ENCODE measurements around the gene SCO1.
A peak's percentile ranks its signal among the peaks of the same experiment; 100 is the strongest.
"Not testable (repeated sequence)": the region's sequence is repeated elsewhere in the genome, so short reads cannot be mapped to it uniquely, and the experiment has no call there.

The SCO1 gene

DNA sequence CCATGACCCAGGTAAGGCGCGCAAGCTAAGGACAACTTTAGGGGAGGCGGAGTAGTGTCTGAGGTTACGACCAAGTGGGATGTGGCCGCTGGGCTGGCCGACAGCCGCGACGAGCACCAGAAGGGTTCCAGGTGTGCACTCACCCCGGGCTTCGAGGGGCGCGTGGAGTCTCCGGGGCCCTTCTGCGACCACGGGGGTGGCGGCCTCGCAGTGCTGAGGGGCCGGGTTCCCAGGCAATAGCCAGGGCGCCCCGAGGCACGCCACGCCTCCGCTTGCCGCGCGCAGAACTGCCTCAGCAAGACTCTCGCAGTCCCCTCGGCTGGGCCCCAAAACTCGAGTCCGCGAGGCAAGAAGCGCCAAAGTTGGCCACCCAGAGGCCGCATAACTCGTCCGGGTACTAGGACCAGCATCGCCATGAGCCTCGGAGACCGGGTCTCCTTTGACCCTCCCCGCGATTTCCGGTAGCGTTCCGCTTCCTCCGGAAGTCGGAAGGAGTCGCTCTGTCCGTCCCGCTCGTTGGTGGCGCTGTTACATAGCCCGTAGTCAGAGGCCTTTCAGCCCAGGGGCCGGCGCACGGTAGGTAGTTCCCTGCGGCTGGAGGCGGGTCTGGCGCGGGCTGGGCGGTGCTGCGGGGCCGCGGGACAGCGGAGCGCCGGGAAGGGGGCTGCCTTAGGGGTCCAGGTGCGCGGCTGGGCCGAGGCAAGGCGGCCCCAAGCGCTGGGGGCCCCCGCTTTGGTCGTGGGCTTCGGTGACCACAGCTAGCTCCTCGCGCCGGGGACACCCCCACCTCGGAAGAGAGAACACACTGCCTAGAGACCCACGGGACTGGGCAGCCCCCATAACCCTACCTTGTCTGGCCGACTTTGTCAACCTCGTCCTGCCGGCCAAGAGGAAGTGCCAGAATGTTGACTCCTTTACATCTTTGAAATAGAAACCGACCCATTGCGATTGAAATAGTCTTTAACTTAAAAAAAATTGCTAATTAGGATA is at the start of gene SCO1, which contains the start of gene ADPRM:
Gene SCO1, minus strand, starts transcription at position 442 of the 990 bp plus-strand sequence. Its CDS starts 26 bp downstream, at position 416.
Gene ADPRM, plus strand, starts transcription at position 503 of the 990 bp plus-strand sequence. CDS start 7,333 bp downstream, outside the sequence.
- peak; percentile 81 for DNase-seq

DNA sequence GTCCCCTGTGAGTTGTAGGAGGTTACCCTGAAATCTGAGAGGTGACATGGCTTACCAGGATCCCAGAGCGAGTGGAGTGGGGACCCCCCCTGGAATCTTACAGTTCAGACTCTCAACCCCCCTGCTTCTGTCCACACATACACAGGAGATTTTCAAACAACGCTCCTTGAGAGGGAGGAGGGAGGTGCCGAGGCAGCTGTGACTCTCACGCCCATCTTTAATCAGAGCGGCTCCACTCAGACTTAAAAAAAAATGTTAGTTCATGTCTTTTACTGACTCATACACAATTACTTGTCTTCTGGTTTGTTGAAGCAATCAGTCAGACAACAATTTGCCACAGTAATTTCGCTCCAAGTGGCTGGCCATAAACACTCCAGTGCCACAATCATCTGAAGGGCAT is 47.9 kb upstream of the SCO1 start:
- no peak for DNase-seq

DNA sequence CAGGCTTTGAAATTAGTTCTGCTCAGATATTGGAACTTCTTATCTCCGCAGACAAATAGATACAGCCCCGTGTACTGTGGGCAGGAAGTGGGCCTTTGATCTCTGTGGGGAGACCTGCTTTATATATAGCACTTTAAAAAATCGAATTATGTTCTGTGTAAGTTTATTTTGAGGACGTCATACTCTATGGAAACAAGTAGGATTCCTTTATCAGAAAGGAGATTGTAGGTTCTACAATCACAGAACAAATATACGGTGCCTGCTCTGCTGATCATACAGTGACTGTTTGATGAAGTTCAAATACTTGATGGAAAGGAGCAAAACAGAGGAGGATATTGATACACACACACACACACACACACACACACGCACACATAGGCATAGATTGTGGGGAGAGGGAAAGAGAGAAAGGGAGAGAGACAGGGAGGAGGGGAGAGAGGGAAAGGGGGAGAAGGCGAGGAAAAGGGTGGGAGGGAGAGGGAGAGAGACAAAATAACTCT is 47.2 kb upstream of the SCO1 start:
- DNase-seq, result no peak

DNA sequence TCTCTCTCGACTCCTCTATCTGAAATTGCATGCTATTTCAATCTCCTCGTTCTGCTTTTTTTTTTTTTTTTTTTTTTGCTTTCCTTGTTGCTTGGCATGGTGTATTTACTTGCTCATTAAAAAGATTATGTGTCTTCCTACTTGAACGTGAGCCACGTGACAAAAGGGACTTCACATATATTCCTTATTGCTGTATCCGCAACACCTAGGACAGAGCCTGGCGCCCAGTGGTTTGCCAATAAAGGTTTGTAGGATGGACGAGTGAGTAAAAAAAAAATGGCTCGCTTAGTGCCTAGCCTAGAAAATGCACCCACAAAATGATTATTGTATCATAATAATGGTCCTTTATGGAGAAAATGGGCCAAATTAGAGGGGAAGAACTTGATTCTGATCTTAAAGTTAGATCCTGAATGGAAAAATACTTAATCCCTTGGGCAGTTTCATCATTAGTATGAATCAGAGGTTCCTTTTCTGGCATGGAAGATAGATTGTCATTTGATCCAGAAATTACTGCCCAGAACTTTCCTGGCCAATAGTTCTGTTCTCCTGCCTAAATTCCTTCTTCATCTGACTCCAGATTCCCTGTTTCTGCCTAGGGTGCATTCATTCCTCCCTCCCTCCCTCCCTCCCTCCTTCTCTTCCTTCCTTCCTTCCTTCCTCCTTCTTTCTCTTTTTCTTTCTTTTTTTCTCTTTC is 46.1 kb upstream of the SCO1 start:
- no peak for DNase-seq

DNA sequence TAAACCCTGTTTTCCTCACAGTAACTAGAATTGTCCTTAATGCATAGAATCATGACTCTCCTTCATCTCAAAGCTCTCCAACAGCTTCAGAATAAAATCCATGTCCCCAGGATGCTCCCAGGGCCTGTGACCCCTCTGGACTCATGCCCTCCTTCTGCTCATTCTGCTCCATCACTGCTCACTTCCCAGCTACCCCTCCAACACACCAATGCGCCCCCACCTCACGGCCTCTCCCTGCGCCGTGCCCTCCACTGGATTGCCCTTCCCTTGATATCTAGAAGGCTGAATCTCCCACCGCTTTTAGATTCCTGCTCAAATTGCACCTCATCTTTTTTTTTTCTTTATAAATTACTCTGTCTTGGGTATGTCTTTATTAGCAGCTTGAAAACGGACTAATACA is 45.1 kb upstream of the SCO1 start:
- DNase-seq, result no peak

DNA sequence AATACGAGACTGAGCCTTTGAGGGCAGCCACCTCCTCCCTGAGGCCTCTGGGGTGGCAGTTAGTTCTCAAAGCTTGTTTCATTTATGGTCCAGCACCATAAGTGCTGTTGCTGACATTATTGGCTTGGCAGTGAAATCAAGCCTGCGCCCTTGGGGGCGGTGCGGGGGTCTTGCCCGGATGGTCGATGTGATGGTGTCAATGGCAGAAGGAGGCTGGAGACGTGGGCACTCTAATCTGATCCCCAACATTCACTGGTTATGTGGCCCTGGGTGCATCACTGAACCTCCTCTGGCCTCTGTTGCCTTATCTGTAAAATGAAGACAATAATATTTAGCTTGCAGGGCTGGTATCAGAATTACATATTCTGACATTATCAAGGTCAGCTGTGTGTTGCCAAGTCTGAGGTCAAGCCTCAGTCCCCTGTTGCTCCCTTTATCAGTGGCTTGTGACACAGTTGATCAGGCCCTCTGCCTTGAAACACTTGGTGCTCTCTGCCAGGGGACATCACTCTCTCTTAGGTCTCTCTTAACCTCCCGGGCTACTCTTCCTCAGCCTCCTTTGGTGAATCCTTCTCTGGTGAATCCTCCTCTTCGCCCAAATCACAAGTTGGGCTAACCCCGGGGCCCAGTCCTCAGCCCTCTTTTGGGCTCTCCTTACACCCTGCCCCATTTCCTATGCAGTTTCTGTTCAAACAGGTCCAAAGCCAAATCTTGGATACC is 44.2 kb upstream of the SCO1 start:
- DNase-seq, result no peak

DNA sequence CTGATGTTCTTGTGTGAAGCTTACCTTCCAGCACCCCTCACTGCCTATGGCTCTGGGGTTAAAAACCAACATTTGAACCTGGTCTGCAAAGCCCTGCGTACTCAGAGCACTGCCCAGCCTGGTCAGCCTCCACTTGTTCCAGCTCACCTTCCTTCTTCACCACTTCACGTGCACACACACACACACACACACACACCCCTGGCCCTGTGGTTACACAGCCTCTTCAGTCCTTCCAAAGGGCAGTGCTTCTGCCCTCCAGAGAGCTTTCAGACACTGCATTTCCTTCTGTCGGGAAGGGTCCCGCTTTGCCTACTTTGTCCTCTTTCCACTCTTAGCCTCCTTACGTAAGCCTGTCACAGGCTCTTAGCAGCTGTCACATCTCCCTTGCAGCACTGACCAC is 42.1 kb upstream of the SCO1 start:
- no peak for DNase-seq

DNA sequence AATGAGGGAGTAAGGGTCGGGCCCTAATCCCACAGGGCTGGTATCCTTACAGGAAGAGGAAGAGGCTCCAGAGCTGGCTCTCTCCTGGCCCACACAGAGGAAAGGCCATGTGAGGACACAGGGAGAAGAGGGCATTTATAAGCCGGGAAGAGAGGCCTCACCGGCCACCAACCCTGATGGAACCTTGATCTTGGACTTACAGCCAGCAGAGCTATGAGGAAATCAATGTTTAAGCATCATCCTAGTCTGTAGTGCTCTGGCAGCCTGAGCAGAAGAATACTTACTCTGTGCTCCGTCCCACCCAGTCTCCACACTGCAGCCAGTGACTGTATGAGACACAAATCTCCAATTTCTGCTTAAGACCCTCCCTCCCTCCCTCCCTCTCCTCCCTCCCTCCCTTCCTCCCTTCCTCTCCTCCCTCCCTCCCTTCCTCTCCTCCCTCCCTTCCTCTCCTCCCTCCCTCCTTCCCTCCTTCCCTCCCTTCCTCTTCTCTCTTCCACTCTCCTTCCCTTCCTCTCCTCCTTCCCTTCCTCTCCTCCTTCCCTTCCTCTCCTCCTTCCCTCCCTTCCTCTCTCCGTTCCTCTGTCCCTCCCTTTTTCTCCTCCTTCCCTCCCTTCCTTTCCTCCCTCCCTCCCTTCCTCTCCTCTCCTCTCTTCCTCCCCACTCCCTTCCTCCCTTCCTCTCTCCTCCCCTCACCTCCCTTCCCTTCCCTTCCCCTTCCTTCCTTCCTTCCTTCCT is 41.4 kb upstream of the SCO1 start:
- DNase-seq, result no peak

DNA sequence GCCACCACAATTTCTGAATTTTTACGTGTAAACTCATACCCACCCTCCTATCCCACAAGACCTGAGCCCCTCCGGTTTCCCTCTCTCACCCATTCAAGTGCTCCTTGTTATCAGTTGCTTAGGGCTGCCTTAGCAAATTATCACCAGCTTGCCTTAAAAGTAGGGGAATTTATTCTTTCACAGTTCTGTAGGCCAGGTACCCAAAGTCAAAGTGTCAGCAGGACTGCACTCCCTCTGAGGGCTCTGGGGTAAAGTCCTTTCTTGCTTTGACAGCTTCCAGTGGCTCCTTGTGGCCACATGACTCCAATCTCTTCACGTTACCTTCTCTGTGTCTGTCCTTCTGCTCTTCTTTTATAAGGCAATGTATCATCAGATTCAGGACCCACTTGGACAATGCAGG is 40.4 kb upstream of the SCO1 start:
- no peak for DNase-seq

DNA sequence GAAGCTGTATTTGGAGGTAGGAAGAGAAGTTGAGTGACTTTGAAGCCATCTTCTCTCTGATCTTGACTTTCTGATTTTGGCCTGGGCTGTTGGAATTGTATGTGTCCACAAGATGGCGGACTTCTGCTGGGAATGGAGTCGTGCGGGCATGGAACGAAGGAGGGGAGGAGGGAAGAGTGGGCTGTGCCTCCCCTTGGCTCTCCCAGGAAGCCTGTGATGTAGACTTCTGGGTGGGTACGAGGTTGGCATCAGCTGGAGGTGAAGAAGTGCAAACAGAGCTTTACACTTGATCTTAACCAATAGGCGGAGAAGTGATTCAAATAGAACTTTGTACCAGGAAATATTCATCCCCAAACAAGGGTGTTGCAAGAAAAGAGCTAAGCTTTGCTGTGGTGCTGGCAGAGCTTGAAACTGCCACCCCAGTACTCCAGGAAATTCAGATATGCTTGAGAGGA is 39.9 kb upstream of the SCO1 start:
- no peak for DNase-seq

DNA sequence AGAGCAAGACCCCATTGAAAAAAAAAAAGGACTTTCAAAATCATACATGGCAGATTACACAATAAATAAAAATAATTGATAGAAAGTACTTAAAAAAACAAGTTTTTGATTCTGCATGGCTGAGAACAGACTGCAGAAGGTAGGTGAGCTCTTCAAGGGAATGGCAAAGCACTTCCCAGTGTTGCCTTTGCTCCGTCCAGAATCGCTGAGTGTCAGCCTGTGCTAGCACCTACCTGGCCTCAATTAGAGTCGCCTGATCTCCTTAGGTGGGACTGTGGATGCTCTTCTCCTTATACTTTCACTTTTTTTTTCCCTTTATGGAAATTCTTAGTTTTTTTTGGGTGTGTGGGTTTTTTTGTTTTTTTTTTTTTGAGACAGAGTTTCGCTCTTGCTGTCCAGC is 38.5 kb upstream of the SCO1 start:
- DNase-seq, result no peak

DNA sequence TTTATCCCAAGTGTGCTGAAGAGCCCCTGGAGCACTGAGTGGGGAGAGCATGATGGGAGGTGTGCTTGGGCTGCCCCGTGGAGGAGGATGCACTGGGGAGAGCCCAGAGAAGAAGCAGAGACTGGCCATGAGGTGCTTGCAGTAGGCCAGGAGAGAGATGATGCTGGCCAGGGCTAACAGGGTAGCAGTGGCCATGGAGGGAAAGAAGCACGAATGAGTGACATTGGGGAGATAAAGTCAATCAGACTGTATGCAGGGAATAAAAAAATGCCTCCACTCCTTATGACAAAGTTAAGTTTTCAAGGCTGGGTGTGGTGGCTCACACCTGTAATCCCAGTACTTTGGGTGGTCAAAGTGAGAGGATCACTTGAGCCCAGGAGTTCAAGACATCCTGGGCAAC is 37.9 kb upstream of the SCO1 start:
- no peak for DNase-seq

DNA sequence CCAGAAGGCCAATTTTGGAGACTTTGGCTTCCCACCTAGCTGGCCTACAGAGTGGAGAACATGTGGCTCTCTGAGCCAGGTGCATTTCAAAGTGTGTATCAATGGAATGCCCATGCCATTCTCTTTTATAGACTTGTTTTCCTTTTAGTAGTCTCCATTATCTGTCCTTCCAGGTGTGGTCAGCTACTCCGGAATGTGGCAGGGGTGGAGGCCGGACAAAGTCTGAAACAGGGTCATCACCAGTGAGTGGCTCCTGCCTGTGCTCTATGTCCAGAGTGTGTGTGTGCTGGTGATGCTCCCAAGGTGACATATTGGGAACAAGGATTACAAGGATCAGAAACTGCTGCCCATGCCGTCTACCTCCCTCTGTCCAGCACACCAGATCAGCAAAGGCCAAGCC is 36.3 kb upstream of the SCO1 start:
- DNase-seq, result no peak

DNA sequence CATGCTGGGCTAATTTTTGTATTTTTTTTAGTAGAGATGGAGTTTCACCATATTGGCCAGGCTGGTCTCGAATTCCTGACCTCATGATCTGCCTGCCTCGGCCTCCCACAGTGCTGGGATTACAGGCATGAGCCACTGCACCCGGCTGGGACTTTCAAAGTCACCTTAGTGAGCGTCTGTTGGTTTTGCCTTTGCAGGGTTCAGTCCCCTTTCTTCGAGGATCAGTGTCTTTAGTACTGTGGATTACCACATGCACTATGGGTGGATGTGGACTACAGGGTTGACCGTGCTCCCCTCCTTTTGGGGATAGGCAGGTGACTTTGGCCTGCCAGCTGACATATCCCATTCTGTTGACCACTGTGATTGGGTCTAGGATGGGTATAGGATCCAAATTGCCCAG is 34.8 kb upstream of the SCO1 start:
- not testable (repeated sequence) for DNase-seq

DNA sequence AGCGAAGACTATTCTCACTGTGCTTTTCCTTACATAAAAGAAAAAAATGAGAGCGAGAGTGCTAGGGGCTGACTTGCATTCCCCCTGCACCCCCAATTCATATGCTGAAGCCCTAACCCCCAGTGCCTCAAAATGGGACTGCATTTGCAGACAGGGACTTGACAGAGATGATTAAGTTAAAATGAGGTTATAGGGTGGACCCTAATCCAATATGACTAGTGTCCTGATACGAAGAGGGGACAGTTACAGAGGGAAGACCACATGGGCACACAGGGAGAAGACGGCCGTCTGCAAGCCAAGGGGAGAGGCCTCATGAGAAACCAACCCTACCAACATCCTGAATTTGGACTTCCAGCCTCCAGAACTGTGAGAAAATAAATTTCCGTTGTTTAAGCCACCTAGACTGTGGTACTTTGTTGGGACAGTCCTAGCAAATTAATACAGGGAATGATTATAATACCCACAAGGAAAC is 34.1 kb upstream of the SCO1 start:
- no peak for DNase-seq

DNA sequence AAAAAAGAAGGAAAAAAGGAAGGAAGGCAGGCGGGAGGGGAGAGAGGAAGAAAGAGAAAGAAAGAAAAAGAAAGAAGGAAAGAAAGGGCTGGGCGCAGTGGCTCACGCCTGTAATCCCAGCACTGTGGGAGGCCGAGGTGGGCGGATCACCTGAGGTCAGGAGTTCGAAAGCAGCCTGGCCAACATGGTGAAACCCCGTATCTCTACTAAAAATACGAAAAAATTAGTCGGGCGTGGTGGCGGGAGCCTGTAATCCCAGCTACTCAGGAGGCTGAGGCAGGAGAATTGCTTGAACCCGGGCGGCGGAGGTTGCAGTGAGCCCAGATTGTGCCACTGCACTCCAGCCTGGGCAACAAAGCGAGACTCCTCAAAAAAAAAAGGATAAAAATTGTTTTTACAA is 32.9 kb upstream of the SCO1 start:
- not testable (repeated sequence) for DNase-seq

DNA sequence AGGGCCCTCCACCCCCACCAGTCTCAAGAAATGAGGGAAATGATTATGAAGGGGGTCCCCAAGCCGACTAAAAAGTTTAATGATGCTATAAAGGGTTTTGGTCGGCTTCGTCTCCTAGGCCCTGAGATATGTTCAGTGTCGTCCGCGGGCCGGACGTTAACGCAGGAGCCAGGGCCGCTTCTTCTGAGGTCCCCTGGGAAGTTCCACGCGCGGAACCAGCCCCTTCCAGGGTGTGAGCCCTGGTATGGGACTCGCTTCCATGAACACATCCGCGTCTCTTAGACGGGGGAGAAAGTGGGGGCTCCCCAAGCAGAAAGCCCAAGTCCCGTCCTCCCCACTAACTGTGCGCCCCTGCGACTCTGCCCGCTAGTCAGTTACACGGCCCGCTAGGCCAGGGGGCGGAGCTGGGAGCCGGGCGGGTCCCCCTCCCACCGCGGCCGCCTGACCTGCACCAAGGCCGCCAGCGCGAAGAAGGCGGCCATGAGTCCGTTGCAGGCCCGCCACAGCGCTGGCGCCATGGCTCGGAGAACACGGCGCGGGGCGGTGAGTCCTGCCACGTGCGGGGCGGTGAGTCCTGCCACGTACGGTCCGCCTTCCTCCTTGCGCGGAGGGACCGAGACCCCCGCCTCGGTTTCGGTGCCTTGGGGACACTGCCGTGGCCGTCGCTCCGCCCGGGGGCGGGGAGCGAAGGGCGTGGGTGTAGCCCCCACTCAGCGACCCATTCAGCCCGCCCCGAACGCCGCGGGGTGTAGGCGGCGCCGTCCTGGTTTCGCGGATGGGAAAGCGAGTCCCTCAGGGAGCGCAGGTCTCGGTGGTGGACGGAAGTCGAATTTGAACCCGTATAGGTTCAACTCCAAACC is 32.2 kb upstream of the SCO1 start, which contains the start of gene TMEM220:
Gene TMEM220, minus strand, starts transcription at position 690 of the 860 bp plus-strand sequence. Its CDS starts 172 bp downstream, at position 518.
- no peak for DNase-seq

DNA sequence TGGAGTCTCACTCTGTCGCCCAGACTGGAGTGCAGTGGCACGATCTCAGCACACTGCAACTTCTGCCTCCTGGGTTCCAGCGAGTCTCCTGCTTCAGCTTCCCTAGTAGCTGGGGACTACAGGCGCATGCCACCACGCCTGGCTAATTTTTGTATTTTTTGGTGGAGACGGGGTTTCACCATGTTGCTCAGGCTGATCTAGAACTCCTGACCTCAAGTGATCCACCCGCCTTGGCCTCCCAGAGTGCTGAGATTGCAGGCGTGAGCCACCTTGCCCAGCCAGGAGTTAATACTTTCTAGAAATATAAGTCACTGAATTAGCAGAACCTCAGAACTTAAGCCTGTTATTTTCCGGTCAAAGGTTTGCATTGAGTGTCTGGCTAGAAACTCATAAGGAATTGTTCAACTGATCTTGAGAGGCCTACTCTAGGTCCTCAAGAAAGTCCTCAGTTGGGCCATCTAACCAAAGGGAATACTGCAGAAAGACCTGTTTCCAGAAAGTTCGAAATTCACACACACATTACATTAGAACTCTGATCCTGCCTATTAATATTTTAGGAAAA is 31.1 kb upstream of the SCO1 start:
- DNase-seq, result no peak

DNA sequence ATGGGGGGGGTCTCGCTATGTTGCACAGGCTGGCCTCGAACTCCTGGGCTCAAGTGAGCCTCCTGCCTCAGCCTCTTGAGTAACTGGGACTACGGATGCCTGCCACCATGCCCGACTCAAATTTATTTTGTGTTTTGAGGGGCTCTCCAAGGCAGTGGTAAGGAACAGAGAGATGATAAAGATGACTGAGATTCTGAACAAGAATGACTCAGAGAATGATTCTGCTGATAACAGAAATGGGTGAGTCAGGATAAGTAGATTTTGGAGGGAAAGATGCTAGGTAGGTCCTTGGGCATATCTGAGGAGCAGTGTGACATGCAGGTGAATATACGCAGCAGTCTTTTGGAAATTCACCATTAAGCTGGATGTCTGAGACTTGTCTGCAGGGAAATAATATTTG is 29.9 kb upstream of the SCO1 start:
- DNase-seq, result no peak

DNA sequence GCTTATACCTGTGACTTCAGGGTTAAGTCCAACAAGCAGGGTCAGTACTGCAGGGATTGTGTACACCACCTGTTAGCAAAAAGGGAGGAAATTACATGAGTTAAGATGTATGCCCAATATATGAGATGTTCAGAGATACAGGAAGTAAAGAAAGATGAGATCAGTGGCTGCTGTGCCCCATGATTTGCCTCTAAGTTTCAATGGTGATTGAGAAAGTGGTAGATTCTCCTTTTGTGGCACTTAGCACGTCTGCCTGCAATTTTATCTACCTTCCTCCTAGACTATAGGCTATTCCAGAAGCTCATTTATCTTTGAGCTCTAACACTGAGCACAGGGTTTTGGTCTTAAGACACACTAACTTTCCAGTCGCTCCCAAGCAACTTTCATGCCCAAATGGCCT is 28.9 kb upstream of the SCO1 start:
- no peak for DNase-seq

DNA sequence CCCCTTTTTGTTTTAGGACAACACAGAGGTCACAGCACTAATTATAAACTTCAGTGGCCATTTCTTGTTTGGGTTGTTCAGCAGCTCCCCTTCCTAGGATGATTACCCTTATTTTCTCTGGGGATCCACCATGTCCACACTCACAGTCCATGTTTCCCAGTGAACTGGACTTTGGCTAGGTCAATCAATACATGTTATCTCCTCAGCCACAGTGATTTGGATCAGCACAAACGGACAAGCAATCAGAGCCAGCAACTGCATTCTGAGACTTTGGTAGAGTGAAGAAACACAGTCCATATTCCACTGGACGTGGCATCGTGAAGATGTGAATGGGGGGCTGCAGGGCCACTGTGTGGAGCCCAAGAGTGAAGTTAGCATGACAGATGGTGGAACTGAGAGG is 27.9 kb upstream of the SCO1 start:
- no peak for DNase-seq

Data from NCI-H1694 treated with DMSO at 0.1 percent for 48 hours (cell line).